ENCODE results near the gene TTC19. TPM values are rescaled to one million over a fixed set of nuclear protein-coding genes. Genes with fewer than 3 reads are reported as not detected.

The TTC19 gene
- total and polyA plus RNA-seq, 4 donors: 16.1 to 29.8 (median 24.6) TPM

DNA sequence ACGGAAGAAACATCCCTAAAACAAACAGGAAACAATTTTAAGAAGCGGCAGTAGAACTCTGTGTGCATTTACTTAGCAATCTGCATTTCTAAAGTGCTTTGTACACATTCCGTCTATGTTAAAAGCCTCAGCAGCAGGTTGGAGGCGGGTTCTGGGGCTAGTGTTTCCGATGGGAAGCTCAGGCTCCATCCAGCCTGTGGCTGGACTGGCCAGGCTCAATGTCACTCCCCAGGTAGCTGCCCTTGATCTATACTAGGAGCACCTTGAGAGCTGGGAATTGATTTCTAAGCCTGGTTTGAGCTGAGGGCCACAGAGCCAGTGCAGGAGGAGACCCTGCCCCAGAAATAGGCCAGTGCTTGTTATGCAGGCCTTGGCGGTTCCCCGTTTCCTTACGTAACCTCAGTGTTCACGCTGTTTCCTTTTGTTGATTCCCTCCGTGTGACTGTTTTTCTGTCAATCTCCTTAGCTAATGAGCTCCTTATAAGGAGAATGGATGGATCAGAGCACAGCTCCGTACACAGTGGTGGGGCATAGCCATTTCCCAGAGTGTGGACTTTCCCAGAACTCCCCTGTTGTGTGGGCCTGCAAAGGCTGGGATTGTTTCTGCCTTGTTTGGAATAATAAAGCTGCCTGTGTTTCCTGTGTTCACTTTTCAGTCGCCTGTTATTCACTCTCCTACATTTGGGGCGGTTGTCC is 33.3 kb upstream of the TTC19 start:
- Histone ChIP-seq H3K36me3 (ENCODE audit: control insufficient read depth in 4 of 4, insufficient read depth in 3 of 4, low read depth in 1 of 4, low read length in 3 of 4) (no peaks in the 10 kb centered on the region), H3K27ac (ENCODE audit: low read depth in 1 of 2, low read length in 2 of 2) (no peak overlapping the region), H3K4me1 (ENCODE audit: control insufficient read depth in 4 of 4, insufficient read depth in 4 of 4, low read length in 3 of 4) (peaks cover 3 to 11% (median 7%) of the 10 kb centered on the region in 4 donors), H3K4me3 (ENCODE audit: low read depth in 1 of 3, low read length in 3 of 3) (no peak overlapping the region), H3K9ac (ENCODE audit: low read depth in 1 of 2, low read length in 2 of 2) (no peak overlapping the region), H3K9me3 (ENCODE audit: control insufficient read depth in 4 of 4, low read length in 3 of 4) (no peaks in the 10 kb centered on the region), H3K27me3 (ENCODE audit: control insufficient read depth in 4 of 4, insufficient read depth in 4 of 4, low read length in 3 of 4) (no peaks in the 10 kb centered on the region)
- no peak for DNase-seq (ENCODE audit: low spot score)
- WGBS: 64% methylated on average over 13 of the region's 13 CpGs
- TF ChIP-seq FOXA2 (IDR thresholded peaks at IDR 0.05): no peak
- TF ChIP-seq, protein P1, sequence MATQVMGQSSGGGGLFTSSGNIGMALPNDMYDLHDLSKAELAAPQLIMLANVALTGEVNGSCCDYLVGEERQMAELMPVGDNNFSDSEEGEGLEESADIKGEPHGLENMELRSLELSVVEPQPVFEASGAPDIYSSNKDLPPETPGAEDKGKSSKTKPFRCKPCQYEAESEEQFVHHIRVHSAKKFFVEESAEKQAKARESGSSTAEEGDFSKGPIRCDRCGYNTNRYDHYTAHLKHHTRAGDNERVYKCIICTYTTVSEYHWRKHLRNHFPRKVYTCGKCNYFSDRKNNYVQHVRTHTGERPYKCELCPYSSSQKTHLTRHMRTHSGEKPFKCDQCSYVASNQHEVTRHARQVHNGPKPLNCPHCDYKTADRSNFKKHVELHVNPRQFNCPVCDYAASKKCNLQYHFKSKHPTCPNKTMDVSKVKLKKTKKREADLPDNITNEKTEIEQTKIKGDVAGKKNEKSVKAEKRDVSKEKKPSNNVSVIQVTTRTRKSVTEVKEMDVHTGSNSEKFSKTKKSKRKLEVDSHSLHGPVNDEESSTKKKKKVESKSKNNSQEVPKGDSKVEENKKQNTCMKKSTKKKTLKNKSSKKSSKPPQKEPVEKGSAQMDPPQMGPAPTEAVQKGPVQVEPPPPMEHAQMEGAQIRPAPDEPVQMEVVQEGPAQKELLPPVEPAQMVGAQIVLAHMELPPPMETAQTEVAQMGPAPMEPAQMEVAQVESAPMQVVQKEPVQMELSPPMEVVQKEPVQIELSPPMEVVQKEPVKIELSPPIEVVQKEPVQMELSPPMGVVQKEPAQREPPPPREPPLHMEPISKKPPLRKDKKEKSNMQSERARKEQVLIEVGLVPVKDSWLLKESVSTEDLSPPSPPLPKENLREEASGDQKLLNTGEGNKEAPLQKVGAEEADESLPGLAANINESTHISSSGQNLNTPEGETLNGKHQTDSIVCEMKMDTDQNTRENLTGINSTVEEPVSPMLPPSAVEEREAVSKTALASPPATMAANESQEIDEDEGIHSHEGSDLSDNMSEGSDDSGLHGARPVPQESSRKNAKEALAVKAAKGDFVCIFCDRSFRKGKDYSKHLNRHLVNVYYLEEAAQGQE (IDR thresholded peaks at IDR 0.05): no peak
- TF ChIP-seq SP1 (IDR thresholded peaks at IDR 0.05): peak; percentile 13
- peak; percentile 68 for TF ChIP-seq NR2F2 (IDR thresholded peaks at IDR 0.05)
- no peak for TF ChIP-seq TAF1 (conservative IDR thresholded peaks at IDR 0.05)
- TF ChIP-seq, protein P2, sequence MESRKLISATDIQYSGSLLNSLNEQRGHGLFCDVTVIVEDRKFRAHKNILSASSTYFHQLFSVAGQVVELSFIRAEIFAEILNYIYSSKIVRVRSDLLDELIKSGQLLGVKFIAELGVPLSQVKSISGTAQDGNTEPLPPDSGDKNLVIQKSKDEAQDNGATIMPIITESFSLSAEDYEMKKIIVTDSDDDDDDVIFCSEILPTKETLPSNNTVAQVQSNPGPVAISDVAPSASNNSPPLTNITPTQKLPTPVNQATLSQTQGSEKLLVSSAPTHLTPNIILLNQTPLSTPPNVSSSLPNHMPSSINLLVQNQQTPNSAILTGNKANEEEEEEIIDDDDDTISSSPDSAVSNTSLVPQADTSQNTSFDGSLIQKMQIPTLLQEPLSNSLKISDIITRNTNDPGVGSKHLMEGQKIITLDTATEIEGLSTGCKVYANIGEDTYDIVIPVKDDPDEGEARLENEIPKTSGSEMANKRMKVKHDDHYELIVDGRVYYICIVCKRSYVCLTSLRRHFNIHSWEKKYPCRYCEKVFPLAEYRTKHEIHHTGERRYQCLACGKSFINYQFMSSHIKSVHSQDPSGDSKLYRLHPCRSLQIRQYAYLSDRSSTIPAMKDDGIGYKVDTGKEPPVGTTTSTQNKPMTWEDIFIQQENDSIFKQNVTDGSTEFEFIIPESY (IDR thresholded peaks at IDR 0.05): no peak
- TF ChIP-seq, protein P3, sequence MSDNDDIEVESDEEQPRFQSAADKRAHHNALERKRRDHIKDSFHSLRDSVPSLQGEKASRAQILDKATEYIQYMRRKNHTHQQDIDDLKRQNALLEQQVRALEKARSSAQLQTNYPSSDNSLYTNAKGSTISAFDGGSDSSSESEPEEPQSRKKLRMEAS (IDR thresholded peaks at IDR 0.05): no peak
- TF ChIP-seq HNF4A (conservative IDR thresholded peaks at IDR 0.05): no peak

DNA sequence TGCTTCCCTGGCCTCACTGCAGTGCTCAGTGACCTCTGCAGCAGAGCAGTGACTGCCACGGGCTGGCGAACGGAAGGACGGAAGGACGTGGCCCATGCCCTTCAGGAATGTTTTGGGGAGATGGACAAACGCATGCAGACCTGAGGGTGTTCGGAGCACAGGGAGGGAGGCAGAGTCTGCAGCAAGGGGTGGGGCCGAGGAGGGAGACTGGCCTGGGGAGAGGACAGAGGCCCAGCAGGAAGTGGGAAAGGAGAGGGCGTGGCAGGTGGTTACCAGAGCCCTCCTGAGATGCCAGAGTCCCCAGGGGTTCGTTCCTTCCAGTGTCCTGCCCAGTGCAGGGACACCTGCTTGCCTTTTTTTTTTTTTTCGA is 32.8 kb upstream of the TTC19 start:
- Histone ChIP-seq H3K9me3 (ENCODE audit: control insufficient read depth in 4 of 4, low read length in 3 of 4) (no peaks in the 10 kb centered on the region), H3K4me1 (ENCODE audit: control insufficient read depth in 4 of 4, insufficient read depth in 4 of 4, low read length in 3 of 4) (peaks cover 3 to 11% (median 7%) of the 10 kb centered on the region in 4 donors), H3K36me3 (ENCODE audit: control insufficient read depth in 4 of 4, insufficient read depth in 3 of 4, low read depth in 1 of 4, low read length in 3 of 4) (no peaks in the 10 kb centered on the region), H3K4me3 (ENCODE audit: low read depth in 1 of 3, low read length in 3 of 3) (no peak overlapping the region), H3K27me3 (ENCODE audit: control insufficient read depth in 4 of 4, insufficient read depth in 4 of 4, low read length in 3 of 4) (no peaks in the 10 kb centered on the region), H3K27ac (ENCODE audit: low read depth in 1 of 2, low read length in 2 of 2) (no peak overlapping the region), H3K9ac (ENCODE audit: low read depth in 1 of 2, low read length in 2 of 2) (no peak overlapping the region)
- no peak for DNase-seq (ENCODE audit: low spot score)
- 72% methylated on average over 11 of the region's 11 CpGs for WGBS
- TF ChIP-seq GABPA (IDR thresholded peaks at IDR 0.05 in 1 of 2, conservative IDR thresholded peaks at IDR 0.05 in 1 of 2): no peak
- TF ChIP-seq RAD21 (IDR thresholded peaks at IDR 0.05): no peak
- TF ChIP-seq TAF1 (conservative IDR thresholded peaks at IDR 0.05): no peak
- no peak for TF ChIP-seq EGR1 (IDR thresholded peaks at IDR 0.05; ENCODE audit: low read depth in 2 of 2)
- no peak for TF ChIP-seq FOXA1 (IDR thresholded peaks at IDR 0.05)
- TF ChIP-seq, protein P3 (IDR thresholded peaks at IDR 0.05): no peak
- TF ChIP-seq, protein P1 (IDR thresholded peaks at IDR 0.05): no peak
- no peak for TF ChIP-seq SP1 (IDR thresholded peaks at IDR 0.05)
- TF ChIP-seq FOXA2 (IDR thresholded peaks at IDR 0.05): no peak
- TF ChIP-seq, protein P4, sequence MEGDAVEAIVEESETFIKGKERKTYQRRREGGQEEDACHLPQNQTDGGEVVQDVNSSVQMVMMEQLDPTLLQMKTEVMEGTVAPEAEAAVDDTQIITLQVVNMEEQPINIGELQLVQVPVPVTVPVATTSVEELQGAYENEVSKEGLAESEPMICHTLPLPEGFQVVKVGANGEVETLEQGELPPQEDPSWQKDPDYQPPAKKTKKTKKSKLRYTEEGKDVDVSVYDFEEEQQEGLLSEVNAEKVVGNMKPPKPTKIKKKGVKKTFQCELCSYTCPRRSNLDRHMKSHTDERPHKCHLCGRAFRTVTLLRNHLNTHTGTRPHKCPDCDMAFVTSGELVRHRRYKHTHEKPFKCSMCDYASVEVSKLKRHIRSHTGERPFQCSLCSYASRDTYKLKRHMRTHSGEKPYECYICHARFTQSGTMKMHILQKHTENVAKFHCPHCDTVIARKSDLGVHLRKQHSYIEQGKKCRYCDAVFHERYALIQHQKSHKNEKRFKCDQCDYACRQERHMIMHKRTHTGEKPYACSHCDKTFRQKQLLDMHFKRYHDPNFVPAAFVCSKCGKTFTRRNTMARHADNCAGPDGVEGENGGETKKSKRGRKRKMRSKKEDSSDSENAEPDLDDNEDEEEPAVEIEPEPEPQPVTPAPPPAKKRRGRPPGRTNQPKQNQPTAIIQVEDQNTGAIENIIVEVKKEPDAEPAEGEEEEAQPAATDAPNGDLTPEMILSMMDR (IDR thresholded peaks at IDR 0.05; ENCODE audit: low read depth, low read length, missing input control): no peak
- no peak for TF ChIP-seq NR2F2 (IDR thresholded peaks at IDR 0.05)
- TF ChIP-seq, protein P2 (IDR thresholded peaks at IDR 0.05): no peak
- no peak for TF ChIP-seq RXRA (IDR thresholded peaks at IDR 0.05)

Measured in liver (tissue), 9 donors.